Memory B cell (primary cell): ENCODE data around the gene MAPKAP1.

Experiments used
- ATAC-seq: fragments of 150-1000 bp; cut with Tn5 transposase; 2 replicates; pipeline ENCODE4 v1.10.0; 2021; ENCODE audit warnings: low read depth, mild to moderate bottlenecking, moderate library complexity
- DNase-seq, 2 donors: peaks; one replicate each; pipeline ENCODE4 v3.0.0; 2022; ENCODE audit warnings: low spot score in 2 of 2
- H3K27ac Mint-ChIP-seq: one replicate; pipeline ENCODE4 v1.8.0; 2022; ENCODE audit warnings: mild to moderate bottlenecking, moderate library complexity, mixed read lengths
- H3K27me3 Mint-ChIP-seq: one replicate; pipeline ENCODE4 v1.8.0; 2022; ENCODE audit warnings: mixed read lengths
- H3K36me3 Mint-ChIP-seq: one replicate; pipeline ENCODE4 v1.8.0; 2022; ENCODE audit warnings: mild to moderate bottlenecking, mixed read lengths
- H3K4me1 Mint-ChIP-seq: one replicate; pipeline ENCODE4 v1.8.0; 2022; ENCODE audit warnings: mixed read lengths
- H3K4me3 Mint-ChIP-seq: one replicate; pipeline ENCODE4 v1.8.0; 2022; ENCODE audit warnings: mild to moderate bottlenecking, moderate library complexity, mixed read lengths
- H3K9me3 Mint-ChIP-seq: one replicate; pipeline ENCODE4 v1.8.0; 2022; ENCODE audit warnings: mixed read lengths

Gene MAPKAP1

GRCh38 chr9:125467116-125467740, 239.8 kb downstream of the MAPKAP1 start:
- ATAC-seq: no peak
- Mint-ChIP-seq H3K36me3 (peaks cover 13% of the 10 kb centered on the region), H3K4me3 (no peak overlapping the region), H3K9me3 (no peaks in the 10 kb centered on the region), H3K27me3 (no peaks in the 10 kb centered on the region), H3K27ac (no peak overlapping the region), H3K4me1 (no peaks in the 10 kb centered on the region)
- no peak for DNase-seq

DNA sequence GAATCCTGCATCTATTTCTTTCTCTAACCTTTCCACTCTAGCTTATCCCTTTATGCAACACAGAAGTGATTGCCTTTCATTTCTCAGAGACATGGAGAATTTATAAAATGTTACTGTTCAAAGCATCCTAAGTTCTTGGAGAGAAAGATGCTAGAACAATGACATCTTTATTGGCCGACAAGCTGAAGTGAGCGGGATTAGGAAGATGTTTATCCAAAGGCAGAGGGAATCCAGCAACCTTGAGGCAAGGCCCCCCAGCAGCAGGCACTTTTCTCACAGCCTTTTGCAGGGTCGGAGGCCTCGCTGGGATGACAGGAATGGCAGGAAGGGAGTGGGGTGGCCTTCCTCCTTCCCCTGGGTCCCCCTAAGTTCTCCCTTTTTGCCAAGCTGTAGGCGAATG, 240.6 kb downstream of the MAPKAP1 start:
- Mint-ChIP-seq H3K4me1 (no peaks in the 10 kb centered on the region), H3K27me3 (no peaks in the 10 kb centered on the region), H3K4me3 (no peak overlapping the region), H3K9me3 (no peaks in the 10 kb centered on the region), H3K27ac (no peak overlapping the region), H3K36me3 (peaks cover 21% of the 10 kb centered on the region)
- no peak for DNase-seq
- ATAC-seq: no peak

GRCh38 chr9:125464591-125465385, 242.2 kb downstream of the MAPKAP1 start:
- no peaks in the 10 kb centered on the region for H3K27me3 Mint-ChIP-seq
- peaks cover 30% of the 10 kb centered on the region for H3K36me3 Mint-ChIP-seq
- DNase-seq: no peak
- no peaks in the 10 kb centered on the region for H3K9me3 Mint-ChIP-seq
- H3K4me3 Mint-ChIP-seq: no peak overlapping the region
- no peaks in the 10 kb centered on the region for H3K4me1 Mint-ChIP-seq
- no peak for ATAC-seq
- H3K27ac Mint-ChIP-seq: no peak overlapping the region

DNA sequence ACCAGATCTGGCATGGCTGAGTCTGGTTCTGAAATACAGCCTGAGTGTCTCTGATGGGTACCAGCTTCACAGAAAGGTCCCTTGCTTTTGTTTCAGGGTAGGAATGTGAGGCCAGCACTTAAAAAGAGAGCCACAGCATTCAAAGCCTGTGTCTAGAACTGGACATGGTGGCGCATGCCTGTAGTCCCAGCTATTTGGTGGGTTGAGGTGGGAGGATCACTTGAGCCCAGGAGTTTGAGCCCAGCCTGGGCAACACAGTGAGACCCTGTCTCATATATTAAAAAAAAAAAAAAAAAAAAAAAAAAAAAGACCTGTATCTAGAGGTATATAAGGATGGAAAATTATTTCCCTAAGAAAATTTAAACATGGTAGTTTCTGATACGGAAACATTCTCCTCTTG, 243.1 kb downstream of the MAPKAP1 start:
- Mint-ChIP-seq H3K4me3 (no peak overlapping the region), H3K4me1 (no peaks in the 10 kb centered on the region), H3K27ac (no peak overlapping the region), H3K9me3 (no peaks in the 10 kb centered on the region), H3K27me3 (no peaks in the 10 kb centered on the region), H3K36me3 (peaks cover 34% of the 10 kb centered on the region)
- DNase-seq: no peak
- no peak for ATAC-seq

GRCh38 chr9:125462861-125463291, 244.1 kb downstream of the MAPKAP1 start:
- ATAC-seq (no peak), DNase-seq (no peak)
- Mint-ChIP-seq H3K4me3 (no peak overlapping the region), H3K4me1 (no peaks in the 10 kb centered on the region), H3K9me3 (peaks cover under 1% of the 10 kb centered on the region), H3K27me3 (no peaks in the 10 kb centered on the region), H3K27ac (no peak overlapping the region), H3K36me3 (peaks cover 36% of the 10 kb centered on the region)

DNA sequence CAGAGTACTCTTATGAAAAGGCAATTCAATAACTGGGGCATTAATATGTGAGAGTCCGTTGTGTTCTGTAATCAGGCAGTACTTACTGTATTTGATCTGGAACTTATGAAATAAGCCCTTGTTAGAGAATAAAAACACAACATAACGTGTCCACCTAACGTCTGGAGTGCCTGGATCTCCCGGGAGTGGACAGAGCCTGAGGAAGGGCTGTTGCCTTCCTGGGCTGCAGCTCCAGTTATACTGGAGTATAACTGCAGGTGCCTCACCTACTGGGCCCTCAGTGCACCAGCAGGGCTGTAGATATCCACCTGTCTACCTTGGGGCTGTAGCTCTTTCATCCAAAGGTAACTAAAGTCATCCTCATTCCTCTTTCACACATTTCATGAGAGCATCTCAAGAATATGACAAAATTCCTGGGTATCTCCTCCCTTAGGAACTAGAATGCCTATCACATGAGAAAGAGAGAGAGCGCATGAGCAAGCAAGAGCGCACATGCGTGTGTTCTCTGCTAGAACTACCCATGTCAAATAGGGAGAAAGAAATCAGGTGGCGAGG, 245.3 kb downstream of the MAPKAP1 start:
- peaks cover 5% of the 10 kb centered on the region for H3K9me3 Mint-ChIP-seq
- H3K4me1 Mint-ChIP-seq: no peaks in the 10 kb centered on the region
- no peak for ATAC-seq
- H3K4me3 Mint-ChIP-seq: no peak overlapping the region
- H3K36me3 Mint-ChIP-seq: peaks cover 40% of the 10 kb centered on the region
- no peaks in the 10 kb centered on the region for H3K27me3 Mint-ChIP-seq
- H3K27ac Mint-ChIP-seq: no peak overlapping the region
- DNase-seq: no peak

DNA sequence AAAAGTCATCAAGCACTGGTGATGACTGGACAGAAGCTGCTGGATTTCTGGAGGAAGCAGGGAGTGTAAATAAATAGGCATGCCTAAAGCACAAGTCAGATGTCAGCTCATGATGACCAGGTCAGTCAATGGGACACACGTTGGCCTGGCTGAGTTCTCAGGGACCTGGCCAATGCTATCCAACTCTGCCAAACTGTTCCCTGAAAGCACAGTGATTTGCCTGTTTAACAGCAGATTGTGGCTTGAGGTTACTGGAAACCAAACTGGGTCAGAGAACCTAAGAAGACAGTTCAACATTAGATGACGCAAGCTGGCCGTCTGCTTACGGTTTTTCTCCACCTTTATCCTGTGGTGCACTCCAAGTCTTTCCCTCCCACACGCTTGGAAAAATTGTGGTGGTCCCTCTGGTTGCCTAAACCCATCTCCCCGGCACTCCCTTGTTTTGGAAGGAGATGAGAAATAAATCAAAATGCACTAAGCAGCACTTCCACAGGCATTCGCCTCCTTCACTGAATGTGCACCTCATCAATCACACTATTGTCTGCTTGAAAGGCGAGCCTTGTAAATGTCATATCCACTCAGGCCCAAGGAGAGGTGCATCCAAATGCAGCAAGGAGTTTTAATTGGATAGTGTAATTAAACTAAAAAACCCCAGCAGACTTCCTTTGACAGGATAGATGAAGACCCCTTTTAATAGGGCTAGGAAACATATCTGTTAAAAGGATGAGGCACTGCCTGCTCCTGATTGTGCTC, 245.9 kb downstream of the MAPKAP1 start:
- H3K9me3 Mint-ChIP-seq: peaks cover 8% of the 10 kb centered on the region
- H3K4me1 Mint-ChIP-seq: no peaks in the 10 kb centered on the region
- DNase-seq (no peak), ATAC-seq (no peak)
- no peaks in the 10 kb centered on the region for H3K27me3 Mint-ChIP-seq
- H3K4me3 Mint-ChIP-seq: no peak overlapping the region
- H3K36me3 Mint-ChIP-seq: peaks cover 45% of the 10 kb centered on the region
- no peak overlapping the region for H3K27ac Mint-ChIP-seq

DNA sequence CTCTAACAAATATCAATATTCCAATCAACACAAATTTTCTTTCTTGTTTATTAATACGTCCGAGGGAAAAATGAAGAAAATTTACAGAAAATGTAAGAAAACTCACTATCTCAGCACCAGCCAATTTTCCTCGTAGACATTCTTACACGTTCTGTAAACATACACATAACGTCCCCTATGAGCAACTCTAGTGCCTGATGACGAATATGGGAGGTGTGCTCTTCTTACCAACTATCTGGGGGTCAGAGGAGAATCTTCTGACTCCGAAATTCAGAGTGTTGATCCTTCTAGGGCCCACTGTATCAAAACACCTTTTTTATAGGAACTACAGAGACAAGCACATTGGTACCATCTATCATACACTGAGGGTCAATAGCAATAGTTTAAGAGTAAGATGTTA, 246.7 kb downstream of the MAPKAP1 start:
- Mint-ChIP-seq H3K36me3 (peaks cover 47% of the 10 kb centered on the region), H3K27ac (no peak overlapping the region), H3K4me3 (no peak overlapping the region), H3K27me3 (no peaks in the 10 kb centered on the region), H3K9me3 (peaks cover 9% of the 10 kb centered on the region), H3K4me1 (no peaks in the 10 kb centered on the region)
- no peak for DNase-seq
- no peak for ATAC-seq

DNA sequence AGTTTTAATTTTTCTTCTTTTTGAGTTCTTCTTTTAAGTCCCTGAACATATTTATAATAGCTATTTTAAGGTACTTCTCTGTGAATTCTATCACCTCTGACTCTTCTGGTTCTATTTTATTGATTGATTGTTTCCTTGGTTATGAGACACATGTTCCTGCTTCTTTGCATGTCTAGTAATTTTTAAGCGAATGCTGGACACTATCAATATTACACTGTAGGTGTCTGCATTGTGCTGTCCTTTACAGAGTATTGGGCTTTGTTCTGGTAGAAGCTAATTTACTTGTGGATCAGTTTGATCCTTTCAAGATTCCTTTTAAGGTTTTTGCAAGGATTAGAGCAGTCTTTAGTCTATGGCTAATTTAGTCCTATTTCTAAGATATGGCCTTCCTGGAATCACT, 249.7 kb downstream of the MAPKAP1 start:
- Mint-ChIP-seq H3K27ac (no peak overlapping the region), H3K4me1 (no peaks in the 10 kb centered on the region), H3K9me3 (peaks cover 9% of the 10 kb centered on the region), H3K36me3 (peaks cover 44% of the 10 kb centered on the region), H3K4me3 (no peak overlapping the region), H3K27me3 (no peaks in the 10 kb centered on the region)
- DNase-seq: no peak
- no peak for ATAC-seq

DNA sequence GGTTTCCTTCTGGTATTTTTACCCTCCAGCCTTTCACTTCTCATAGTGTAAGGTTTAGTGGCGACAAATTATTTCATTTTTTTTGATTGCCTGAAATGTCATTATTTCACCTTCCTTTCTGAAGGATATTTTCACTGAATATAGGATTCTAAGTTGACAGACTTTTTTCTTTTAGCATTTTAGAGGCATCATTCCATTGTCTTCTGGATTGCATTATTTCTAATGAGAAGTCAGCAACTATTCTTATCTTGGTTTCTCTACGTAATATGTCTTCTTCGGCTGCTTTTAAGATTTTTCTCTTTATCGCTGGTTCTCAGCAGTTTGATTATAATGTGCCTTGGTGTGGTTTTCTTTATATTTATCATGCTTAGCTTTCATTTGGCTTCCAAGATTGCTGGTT, 251.1 kb downstream of the MAPKAP1 start:
- Mint-ChIP-seq H3K4me1 (peaks cover 2% of the 10 kb centered on the region), H3K9me3 (peaks cover 9% of the 10 kb centered on the region), H3K27me3 (no peaks in the 10 kb centered on the region), H3K36me3 (peaks cover 36% of the 10 kb centered on the region), H3K27ac (no peak overlapping the region), H3K4me3 (no peak overlapping the region)
- DNase-seq (no peak), ATAC-seq (no peak)

DNA sequence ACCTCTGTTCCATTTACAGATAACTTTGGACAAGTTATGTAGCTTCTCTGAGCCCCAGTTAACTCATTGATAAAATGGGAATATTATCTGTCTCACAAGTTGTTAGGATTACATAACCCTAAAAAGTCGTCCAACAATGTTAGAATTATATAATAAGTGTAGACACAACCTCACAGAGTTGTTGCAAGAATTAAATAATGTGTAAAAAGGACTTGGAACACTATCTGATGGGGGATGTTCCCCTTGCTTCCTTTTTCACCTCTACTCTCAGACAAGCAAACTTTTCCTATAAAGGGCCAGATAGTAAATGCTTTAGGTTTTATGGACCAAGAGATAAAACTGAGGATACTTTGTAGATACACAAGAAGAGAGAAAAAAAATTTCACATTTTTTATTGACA, 251.9 kb downstream of the MAPKAP1 start:
- ATAC-seq (no peak), DNase-seq (no peak)
- Mint-ChIP-seq H3K4me1 (peaks cover 4% of the 10 kb centered on the region), H3K9me3 (peaks cover 9% of the 10 kb centered on the region), H3K4me3 (no peak overlapping the region), H3K27ac (no peak overlapping the region), H3K27me3 (no peaks in the 10 kb centered on the region), H3K36me3 (peaks cover 28% of the 10 kb centered on the region)

DNA sequence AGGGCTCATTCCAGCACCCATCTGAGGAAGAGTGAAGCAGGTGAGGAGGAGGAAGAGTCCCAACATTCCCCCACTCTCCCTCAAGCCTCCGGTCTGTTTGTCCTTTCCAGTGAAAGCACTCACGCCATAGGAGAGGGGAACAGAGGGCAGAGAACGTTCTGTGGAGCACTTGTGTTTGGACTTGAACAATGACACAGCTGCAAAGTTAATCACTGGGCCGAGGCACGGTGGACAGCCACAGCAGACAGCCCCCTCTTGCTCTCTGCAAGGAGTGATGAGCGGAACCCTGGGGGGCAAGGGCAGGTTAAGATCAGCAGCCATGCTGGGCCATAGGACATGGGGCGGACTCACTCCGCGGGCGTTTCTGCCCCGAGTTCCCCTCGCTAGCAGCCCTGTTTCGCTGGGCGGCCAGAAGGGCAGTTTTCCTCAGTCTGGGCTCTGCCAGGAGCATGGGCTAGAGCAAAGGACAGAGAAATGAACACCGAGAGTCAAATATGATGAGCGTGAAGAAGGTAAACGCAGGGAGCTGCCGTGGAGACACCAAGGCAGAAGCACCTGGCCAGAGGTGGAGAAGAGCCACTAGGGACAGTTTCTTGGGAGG, 259.7 kb downstream of the MAPKAP1 start:
- Mint-ChIP-seq H3K27me3 (no peaks in the 10 kb centered on the region), H3K9me3 (no peaks in the 10 kb centered on the region), H3K27ac (peak overlapping the region; percentile 81), H3K4me1 (peaks cover 40% of the 10 kb centered on the region), H3K4me3 (peak overlapping the region; percentile 67), H3K36me3 (peaks cover 19% of the 10 kb centered on the region)
- peak; percentile 8 to 20 for DNase-seq
- no peak for ATAC-seq

DNA sequence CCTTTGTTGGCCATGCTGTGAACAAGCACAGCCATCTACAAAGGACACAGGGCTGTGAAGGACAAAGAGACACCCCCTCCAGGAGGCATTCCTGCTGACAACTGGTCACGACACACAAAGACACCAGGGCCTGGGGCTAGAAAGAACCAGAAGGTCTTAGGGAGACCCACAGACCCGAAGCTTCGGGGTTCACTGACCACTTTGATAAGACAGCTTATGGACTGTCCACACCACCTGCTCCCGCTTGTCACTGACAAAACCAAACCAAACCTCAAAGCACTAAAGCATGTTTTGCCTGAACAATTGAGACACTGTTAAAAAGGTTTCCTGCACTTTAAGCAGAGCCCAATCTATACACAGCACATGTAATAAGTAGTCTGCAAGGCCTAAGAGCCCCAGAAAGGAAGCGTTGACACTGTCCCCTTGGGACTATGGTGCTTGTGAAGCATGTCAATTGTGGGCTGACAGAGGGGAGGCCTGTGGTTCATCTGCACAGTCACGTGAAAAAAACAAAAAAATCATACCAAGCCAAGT, 260.4 kb downstream of the MAPKAP1 start:
- Mint-ChIP-seq H3K27me3 (no peaks in the 10 kb centered on the region), H3K27ac (peak overlapping the region; percentile 81), H3K36me3 (peaks cover 22% of the 10 kb centered on the region), H3K4me1 (peaks cover 40% of the 10 kb centered on the region), H3K9me3 (no peaks in the 10 kb centered on the region), H3K4me3 (peak overlapping the region; percentile 67)
- ATAC-seq (peak; percentile 100), DNase-seq (peak; percentile 59 to 82)
